GM19240 (cell line): ENCODE data around the gene PTPRF.
"Not testable (repeated sequence)": the region's sequence is repeated elsewhere in the genome, so short reads cannot be mapped to it uniquely, and the experiment has no call there.

Experiments
- DNase-seq: peaks from one replicate; pipeline ENCODE4 v3.0.0; 2011; ENCODE audit warnings: low spot score; ENCODE audit not compliant: insufficient read length

PTPRF gene

DNA sequence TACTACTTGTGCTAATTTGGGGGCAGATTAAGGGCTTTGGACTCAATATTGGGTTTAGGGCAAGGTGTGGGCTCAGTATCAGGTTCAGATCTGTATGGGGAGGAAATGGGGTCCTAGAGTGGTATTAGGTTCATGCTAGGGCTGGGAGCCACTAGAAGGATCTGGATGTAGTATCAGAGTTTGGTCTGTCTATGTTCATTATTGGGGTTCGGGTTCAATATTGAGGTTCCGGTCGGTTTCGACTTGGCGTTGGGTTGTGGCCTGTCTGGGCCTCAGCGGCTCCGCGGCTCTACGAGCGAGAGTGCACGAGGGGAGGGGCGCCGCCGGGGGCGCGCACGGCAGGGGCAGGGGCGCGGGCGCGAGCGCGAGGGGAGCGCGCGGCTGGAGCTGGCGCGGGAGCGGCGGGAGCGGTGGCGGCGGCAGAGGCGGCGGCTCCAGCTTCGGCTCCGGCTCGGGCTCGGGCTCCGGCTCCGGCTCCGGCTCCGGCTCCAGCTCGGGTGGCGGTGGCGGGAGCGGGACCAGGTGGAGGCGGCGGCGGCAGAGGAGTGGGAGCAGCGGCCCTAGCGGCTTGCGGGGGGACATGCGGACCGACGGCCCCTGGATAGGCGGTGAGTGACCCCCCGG, at the start of gene PTPRF:
TSS of gene PTPRF (plus strand) at position 401 of the 624 bp plus-strand sequence. CDS start 14,193 bp downstream, outside the sequence.
- DNase-seq: no peak

DNA sequence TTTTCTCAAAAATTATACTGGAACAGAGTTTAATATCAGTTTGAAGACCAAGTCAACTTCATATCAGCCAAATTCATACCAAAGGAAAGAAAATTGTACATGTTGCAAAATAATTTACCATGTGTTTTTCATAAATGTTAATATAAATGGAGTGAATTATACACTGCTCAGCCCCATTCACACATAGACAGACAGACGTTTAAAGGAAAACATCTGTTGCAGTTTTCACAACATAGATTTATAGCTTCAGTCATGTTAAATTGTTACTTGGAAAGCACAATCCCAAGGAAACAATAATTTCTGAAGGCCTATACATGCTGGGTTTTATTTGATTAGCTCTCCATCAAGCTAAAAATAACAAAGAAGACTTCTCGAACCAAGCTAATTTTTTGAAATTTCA, 49.2 kb upstream of the PTPRF start:
- no peak for DNase-seq

DNA sequence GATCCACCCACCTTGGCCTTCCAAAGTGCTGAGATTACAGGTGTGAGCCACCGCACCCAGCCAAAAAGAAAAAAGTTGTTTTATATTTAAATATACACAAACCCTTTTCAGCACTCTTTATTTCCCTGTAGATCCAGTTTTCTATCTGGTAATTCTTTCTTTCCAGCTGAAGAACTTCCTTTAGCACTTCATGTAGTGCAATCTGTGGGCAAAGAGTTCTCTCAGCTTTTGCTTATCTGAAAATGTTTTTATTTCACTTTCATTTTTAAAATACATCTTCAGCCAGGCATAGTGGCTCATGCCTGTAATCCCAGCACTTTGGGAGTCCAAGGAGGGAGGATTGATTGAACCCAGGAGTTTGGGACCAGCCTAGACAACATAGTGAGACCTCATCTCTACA, 48.5 kb upstream of the PTPRF start:
- DNase-seq: no peak

DNA sequence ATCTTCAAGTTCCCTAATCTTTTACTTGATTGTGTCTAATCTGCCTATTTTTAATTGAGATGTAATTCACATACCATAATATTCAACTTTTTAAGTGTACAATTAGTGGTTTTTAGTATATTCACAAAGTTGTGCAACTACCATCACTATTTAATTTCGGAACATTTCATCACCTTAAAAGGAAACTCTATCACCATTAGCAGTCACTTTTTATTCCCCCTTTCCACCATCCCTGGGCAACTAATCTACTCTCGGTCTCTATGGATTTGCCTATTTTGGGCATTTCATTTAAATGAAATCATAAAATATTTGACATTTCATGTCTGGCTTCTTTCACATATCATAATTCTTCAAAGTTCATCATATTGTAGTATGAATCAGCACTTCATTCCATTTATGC, 46.3 kb upstream of the PTPRF start:
- DNase-seq: no peak

DNA sequence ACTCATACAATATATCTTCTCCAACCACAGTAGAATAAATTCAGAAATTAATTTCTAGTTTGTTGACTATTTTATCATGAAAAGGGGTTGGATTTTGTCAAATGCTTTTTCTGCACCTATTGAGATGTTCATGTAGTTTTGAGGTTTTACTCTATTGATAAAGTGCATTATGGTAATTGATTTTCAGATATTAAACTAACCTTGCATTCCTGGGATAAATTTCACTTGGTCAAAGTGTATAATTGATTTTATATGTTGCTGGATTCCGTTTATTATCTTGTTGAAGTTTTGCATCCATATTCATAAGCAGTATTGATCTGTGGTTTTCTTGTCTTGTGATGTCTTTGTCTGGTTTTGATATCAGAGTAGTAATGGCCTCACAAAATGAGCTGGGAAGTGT, 42.5 kb upstream of the PTPRF start:
- DNase-seq: no peak

DNA sequence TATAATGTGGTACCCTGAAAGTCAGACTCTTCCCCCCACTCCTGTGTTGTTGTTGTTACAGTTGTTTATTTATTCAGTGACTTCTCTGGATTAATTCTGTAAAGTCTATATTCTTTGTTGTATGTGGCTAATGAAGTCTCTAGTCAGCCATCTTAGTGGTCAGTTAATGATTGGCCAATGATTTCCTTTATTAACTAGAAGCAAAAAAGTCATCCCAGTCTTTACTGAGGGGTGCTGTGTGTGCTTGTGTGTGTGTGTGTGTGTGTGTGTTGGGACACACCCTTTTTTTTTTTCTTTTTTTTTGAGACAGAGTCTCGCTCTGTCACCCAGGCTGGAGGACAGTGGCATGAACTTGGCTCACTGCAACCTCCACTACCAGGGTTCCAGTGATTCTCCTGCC, 39.6 kb upstream of the PTPRF start:
- DNase-seq: no peak

DNA sequence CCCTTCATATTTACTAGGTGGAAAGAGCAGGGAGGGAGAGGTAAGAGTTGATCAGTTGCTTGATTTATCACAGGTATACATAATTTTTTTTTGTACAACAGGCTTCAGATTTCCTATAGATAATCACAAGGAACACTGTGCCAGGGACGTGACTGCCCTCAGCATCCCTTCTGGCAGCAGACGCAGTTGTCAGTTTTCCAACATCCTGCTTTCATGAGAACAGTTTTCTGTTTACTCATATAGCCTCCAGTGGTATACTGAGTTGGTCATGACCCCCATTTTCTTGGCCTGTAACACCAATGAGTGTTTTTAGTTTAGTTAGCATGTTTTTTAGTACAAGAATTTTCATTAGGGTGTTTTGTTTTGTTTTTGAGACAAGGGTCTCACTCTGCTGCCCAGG, 37.9 kb upstream of the PTPRF start:
- no peak for DNase-seq

DNA sequence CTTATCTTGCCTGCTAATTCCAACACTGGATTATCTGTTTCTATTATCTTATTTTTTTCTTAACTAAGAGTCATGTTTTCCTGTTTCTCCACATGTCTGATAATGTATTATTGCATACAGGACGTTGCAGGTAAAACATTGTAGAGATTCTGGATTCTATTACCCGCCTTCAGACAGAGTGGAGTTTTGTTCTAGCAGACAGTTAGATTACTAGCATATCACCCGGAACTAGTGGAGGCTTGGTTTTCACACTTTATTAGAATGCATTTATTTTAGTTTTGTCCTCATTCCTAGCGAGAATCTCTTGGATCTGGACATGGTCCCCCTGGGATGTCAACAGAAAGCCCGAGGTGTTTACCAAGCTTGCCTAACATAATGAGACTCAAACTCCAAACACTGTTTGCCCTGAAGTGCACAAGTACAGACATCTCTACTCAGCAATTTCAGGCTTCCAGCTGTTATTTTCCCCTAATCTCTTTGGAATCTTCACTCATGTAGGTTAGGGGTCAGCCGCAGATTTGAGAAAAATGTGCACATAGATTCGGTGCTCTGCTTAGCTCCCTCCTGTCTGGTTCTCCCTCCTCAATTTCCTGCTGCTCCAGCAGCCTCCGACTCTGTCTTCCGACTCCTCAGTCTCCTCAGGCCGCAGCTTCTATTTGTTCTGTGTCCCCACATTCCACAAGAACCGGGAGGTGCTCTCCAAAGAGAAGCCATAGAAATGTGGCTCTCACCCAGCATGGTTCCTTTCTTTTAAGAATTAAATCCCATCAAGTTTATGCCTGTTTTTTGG, 36.8 kb upstream of the PTPRF start:
- no peak for DNase-seq

DNA sequence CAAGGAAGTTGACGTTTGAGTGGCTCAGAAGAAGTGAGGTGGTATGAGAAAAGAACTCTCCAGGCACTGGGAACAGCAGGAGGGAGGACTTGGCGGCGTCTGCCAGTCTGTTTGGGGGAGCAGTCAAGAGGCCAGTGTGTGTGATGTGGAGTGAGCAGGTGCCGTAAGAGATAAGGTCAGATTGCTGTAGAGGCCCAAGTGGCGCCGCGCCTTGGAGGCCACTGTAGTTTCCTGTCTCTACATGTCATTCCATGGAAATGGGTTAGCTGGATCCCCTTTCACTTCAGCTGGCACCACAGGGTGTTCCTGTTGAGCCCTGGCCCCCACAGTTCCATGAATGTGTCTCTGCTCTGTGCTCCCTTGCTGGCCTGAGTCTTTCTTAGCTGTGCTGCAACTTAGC, 35.5 kb upstream of the PTPRF start:
- DNase-seq: no peak

DNA sequence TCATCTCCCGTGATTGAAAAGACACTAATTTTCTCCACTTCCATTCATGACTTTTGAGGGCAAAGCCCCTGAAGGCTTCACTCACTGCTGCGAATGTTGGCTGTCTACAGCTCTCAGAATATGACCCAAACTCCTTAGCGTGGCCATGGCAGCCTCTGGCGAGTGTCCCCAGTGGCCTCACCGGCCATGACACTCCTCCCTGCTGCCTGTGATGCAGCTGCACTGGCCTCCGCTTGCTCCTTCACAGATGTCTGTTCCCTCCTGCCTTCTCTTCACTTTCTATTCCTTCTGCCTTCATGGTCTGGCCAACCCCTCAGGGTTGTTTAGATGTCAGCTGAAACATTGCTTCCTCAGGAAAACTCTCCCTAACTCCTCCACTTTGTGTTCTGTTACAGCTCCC, 30.8 kb upstream of the PTPRF start:
- no peak for DNase-seq

DNA sequence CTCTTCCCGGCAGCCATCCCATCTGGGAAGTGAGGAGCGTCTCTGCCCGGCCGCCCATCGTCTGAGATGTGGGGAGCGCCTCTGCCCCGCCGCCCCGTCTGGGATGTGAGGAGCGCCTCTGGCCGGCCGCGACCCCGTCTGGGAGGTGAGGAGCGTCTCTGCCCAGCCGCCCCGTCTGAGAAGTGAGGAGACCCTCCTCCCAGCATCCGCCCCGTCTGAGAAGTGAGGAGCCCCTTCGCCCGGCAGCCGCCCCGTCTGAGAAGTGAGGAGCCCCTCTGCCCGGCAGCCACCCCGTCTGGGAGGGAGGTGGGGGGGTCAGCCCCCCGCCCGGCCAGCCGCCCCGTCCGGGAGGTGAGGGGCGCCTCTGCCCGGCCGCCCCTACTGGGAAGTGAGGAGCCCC, 28.9 kb upstream of the PTPRF start:
- not testable (repeated sequence) for DNase-seq

DNA sequence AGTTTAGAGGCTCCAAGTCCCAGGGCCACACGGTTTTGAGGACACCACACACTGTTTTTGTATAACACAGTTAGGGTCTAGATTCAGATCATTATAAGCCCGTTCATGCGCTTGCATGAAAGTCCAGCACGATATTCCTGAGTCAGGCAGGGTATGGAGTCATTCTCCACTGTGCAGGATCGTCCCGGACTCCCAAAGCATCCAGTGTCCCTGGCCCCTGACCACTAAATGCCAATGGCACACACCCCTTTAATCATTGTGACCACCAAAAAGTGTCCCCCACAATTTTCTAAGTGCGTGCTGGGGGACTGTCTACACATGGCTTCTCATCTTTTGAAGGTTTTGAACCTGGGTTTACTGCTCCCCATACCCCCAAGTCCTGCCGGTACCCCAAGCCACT, 27.1 kb upstream of the PTPRF start:
- DNase-seq: no peak

DNA sequence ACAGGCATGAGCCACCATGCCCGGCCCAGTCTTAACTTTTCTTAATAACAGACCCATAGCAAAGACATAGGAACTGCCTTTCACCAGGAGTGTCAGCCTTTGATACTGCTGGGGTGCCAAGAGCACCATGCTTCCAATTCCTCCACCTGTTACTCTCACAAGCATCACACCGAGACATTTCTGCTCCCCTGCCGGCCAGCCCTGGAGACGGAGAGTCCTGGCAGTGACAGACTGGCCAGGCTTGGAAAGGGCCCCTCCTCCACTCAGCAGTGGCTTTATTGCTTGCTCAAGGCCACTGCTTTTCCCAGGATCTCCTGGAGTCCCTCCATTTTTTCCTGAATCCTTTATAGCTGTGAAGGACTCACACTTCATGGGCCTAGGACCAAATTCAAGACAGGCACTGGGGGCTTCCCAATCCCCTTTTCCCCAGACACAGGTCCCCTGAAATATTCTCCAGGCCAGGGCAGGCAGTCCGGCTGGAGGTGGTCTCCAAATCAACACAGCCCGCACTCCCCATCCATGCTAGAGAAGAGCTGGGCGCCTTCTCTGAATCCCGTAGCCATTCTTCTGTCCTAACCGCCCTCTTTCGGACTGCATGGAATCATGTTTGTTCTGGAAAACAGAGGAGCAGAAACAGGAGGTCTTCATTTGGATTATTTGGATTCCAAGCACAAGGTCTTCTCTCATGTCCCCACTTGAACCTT, 25.5 kb upstream of the PTPRF start:
- no peak for DNase-seq

DNA sequence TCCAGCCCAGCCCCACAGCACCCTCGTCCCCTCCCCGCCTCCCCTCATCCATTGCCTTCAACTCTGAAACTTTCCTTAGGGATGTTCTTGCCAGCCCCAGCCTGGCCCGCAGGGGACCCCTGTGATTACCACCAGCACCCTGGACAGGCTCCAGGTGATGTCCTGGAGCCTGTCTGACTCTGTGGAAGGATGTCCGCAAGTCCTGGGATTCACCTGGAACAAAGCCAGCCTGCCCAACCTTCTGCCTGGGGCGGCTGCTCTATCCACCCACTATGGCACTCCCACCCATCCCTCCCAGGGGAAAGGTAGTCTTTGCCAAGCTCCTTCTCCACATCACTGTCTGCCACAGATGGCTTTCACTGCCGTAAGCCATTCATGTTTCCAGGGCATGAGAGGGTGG, 24.4 kb upstream of the PTPRF start:
- DNase-seq: no peak

DNA sequence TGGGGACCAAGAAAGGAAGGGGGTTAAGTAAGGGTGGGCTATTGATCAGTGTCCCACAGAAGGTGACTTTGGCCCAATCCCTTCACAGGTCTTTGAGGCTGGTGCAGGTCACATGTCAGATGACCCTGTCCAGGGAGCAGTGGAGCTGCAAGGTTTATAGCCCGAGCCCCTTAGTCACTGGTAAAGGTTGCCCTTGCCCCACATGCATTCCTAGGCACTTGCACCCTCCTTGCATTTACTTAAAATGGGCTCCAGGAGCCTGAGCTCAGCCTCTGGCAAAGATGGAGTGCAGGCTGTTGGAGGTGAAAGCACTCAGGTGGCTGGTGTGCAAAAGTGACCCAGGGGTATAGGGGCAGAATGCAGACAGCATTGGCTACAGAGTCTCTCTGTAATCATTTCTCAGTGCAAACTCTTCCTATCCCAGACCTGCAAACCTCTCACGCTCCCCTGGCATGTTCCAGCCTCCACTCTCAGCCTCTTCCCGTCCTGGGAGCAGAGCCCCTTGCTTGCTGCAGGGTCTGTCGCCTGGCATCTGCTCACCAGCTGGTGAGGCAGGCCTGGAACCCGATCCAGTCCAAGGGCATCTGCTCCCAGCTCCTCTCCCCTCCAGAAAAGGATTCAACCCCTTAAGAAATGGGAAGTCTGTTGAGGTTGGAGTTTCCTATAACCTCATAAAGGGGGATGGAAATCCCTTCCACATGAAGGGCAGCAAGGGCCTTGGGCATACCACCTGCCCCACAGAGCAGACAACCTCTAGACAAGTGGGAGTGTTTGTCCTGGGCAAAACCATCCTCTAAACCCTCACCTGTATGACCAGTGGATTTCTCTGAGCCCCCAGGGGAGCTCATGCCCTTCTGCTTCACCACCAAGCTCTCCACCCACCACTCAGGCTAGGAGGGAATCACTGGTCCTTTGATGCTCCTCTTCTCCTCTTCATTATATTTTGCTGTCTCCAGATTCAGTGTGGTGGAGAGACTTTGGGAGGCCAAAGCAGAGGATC, 23.1 kb upstream of the PTPRF start:
- no peak for DNase-seq

DNA sequence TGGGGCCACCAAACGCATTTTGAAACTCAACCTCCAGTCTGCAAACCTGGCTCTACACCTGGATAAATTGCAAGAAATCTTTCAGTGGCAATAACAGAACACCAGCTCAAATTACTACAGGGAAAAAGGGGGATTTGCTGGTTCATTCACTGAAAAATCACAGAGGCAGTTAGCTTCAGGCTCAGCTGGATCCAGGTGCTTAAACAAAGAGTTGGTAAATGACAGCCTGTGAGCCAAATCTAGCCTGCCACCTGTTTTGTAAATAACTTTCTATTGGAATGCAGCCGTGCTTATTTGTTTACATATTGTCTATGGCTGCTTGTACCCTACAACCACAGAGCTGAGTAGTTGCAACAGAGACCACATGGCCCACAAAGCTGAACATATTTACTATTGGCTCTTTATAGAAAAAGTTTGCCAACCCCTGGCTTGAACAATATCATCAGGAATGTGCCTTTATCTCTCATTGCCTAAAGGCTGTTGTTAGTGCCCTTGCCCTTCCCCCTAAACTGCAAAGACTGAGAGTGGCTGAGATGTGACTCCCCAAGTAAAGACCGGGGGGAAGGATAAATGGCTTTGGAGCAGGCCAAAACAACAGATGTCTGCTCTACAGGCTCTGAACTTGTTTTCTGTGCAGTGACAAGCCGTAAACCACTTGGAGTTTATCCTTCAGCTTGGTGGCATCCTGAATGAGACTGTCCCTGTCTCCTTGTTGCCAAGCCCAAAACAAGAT, 21.5 kb upstream of the PTPRF start:
- DNase-seq: no peak

DNA sequence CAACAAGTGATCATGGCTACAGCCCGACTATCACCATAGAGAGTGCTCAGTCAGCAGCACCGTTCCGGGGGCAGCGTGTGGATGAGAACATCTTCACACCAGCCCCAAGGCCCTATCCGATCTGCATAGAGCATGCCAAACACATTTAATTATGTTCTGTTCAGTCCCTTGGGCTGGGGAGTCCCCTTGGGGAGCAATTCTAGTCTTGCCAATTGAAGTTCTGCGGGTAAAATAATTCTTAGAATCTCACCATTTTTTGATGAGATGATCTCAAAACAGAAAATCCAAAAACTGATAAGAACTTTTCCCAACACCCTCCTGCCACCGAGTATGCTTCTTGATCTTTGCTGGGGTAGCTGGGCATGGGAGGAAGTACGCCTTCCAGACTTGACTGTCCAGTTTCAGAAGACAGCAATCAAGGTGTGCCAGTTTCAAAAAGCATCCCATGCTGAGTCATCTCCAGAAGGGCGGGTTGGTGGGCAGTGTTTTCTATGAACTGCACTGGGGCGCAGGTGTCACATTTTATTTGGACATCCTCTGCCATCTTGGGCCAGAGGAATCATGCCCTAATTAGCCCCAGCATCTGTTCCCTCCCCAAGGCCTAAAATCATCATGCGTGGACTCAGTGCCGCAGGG, 20.8 kb upstream of the PTPRF start:
- no peak for DNase-seq

DNA sequence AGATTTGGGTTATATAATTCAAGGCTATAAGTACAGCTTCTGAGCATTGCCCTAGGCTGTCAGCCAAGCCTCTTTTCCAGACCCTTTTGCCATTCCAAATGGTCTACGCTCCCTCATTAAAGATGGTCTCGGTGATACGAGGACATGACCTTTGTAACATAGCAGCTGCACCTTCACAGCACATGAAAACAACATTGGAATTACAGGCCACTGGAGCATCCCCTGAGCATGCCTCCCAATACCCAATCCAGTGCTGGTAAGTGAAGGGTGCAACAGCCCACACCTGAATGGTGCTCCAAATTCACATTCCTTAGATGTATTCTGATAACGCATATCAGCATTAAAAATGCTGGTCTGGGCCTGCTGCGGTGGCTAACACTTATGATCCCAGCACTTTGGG, 20.1 kb upstream of the PTPRF start:
- DNase-seq: no peak

DNA sequence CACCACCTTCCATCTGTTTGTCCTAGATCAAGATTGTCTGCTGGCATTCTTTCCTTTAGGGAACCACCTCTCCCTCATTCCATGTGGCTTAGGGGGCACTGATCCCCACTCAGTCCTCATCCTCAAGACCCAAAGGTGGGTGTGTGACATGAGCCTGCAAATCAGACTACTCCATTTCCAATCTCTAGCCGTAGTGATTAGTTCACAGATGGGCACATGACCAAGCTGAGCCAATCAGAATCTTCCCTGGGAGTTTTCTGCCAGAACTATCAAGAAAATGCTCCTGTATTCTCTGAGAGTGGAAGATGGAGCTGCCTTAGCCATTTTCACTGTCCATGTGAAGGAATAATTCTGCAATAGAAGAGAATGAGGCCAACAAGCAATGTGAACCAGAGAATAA, 19.3 kb upstream of the PTPRF start:
- no peak for DNase-seq

DNA sequence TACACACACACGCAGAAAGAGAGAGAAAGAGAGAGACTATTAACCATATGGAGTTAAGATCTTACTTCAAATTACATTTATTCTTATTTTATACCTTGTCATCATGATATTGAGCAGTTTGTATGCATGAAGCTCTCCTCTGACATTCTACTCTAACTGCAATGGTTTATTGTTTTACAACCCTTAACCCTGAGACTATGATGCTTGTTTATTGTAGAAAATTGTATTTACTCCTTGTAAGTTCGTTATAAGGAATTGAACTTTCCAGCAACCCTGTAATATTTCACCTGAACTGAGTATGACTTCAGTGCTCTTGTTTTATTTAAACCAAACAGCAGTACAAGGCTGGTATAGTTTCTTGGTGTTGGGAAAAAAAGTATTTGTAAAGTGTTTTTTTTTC, 18.6 kb upstream of the PTPRF start:
- DNase-seq: no peak
